ENCODE data around the gene CD82.

CD82 gene

GRCh38 chr11:44661311-44661717 lies 95.9 kb downstream of the CD82 start:
- TF ChIP-seq CTCF (conservative IDR thresholded peaks at IDR 0.05): no peak

More at GRCh38 chr11:44661311-44661717, 95.9 kb downstream of the CD82 start:
- H3K27ac ChIP-seq: no peak overlapping the region

Measured in VCaP (cell line).